ENCODE data around the gene DCDC2C. TPM values are rescaled to one million over a fixed set of nuclear protein-coding genes. Genes with fewer than 3 reads are reported as not detected.
A peak's percentile ranks its signal among the peaks of the same experiment; 100 is the strongest.

DCDC2C gene
- polyA plus RNA-seq, 4 donors = 0.27 to 0.64 (median 0.46) TPM; not detected in 1

DNA sequence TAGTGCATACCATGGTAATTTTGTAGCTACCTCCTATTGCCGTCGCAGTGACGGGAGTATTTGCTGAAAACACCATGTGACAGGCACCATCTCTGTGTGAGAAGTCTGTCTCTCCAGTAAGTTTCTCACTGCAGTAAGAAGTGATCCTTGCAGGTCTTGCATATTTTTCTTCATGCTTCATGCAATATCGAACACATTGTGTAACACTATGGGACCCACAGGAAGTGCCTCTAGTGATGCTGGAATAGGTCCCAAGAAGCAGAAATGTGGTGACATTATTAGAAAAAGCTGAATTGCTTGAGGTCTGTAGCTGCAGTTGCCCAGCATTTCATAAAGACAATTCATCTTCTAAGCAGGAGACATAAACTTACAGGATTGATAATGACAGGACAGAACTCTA lies 167.6 kb downstream of the DCDC2C start:
- DNase-seq (ENCODE audit: low read depth in 4 of 4, low spot score in 3 of 4) = no peak

DNA sequence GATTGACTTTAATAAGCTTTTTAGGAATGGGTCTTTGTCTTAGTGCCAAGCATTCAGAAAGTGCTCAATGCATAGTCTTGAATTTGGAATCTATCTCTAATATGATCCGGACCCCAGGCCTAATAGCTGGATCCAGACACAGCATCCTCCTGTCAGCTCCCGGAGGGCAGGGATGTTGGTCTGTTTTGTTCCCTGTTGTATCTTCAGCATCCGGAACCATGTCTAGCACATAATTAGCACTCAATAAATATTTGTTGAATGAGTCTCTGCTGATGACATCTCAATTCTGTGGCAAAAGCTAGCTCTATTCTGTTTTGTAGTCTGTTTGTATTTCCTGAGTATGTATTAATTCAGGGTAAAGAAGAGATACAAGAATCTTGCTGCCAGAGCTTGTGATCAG lies 169.1 kb downstream of the DCDC2C start:
- DNase-seq (ENCODE audit: low read depth in 4 of 4, low spot score in 3 of 4) = no peak

- no peak for DNase-seq (ENCODE audit: low read depth in 4 of 4, low spot score in 3 of 4)
Measured at GRCh38 chr2:3873899-3874298, 170.5 kb downstream of the DCDC2C start.

DNA sequence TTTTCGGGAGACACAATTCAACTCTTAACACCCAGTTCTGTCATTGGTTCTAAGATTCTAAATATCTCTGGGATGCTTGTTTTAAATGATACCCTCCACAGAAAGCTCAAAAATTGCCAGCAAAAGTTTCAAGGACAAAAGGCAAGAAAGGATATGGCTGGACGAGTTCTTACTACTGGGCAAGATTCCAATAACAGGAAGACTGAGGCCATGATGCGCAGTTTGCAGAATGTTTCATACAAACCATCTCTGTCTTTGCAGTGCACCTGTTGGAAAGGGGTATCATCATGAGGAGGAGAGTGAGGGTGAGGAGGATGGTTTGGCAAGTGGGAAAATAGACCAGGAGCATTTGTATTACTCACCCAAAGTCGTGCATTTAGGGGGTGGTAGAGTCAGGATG lies 172.8 kb downstream of the DCDC2C start:
- DNase-seq (ENCODE audit: low read depth in 4 of 4, low spot score in 3 of 4) = no peak

GRCh38 chr2:3876685-3877084 lies 173.3 kb downstream of the DCDC2C start:
- peak in 2 of 4 donors; percentile 8 to 21 for DNase-seq (ENCODE audit: low read depth in 4 of 4, low spot score in 3 of 4)

GRCh38 chr2:3885629-3886628 lies 182.6 kb downstream of the DCDC2C start:
- DNase-seq (ENCODE audit: low read depth in 4 of 4, low spot score in 3 of 4) = no peak

- no peak for DNase-seq (ENCODE audit: low read depth in 4 of 4, low spot score in 3 of 4)
Measured at GRCh38 chr2:3895021-3895420, 191.6 kb downstream of the DCDC2C start.

Other genes with a start within 250 kb of the DCDC2C start
- 10 to 100 TPM; 79.2 to 99.7 (median 83.1) TPM for gene ADI1, start 184.0 kb upstream of the DCDC2C start, polyA plus RNA-seq (ENCODE audit: insufficient read length in 4 of 4)
- gene RNASEH1, start 145.2 kb upstream of the DCDC2C start, polyA plus RNA-seq (ENCODE audit: insufficient read length in 4 of 4) = 10 to 100 TPM; 17.3 to 18.7 (median 17.8) TPM
- gene RPS7, start 128.3 kb upstream of the DCDC2C start, polyA plus RNA-seq (ENCODE audit: insufficient read length in 4 of 4) = 1,000 to 10,000 TPM; 1,498 to 1,698 (median 1,668) TPM
- gene COLEC11, start 108.5 kb upstream of the DCDC2C start, polyA plus RNA-seq (ENCODE audit: insufficient read length in 4 of 4) = 1 to 10 TPM; 1.2 to 4.2 (median 1.7) TPM
- gene ALLC, start 45.4 kb upstream of the DCDC2C start, polyA plus RNA-seq (ENCODE audit: insufficient read length in 4 of 4) = under 1 TPM in 1 of 4 donors, not detected in 3; 0.23 TPM

All from right renal pelvis (tissue), 4 donors.